Spleen (tissue), 7 donors: ENCODE measurements around the gene KIF5C.

ENCODE experiments used
- CTCF ChIP-seq, 11 experiments: fragments of 200-600 bp in 7 of 11; fragments of 450-650 bp in 4 of 11; sonication (generic) in 4 of 11; IDR thresholded peaks in 8 of 11; conservative IDR thresholded peaks in 3 of 11; 1 replicate in 7 of 11; 2 replicates in 4 of 11; pipeline versions ENCODE4 v1.4.0 to v1.8.0; 2016 to 2021; ENCODE audit warnings: antibody characterized with exemption in 11 of 11, inconsistent platforms in 4 of 11, mild to moderate bottlenecking in 1 of 11
- POLR2AphosphoS5 ChIP-seq, 3 donors: sonication (generic); formaldehyde crosslinking; IDR thresholded peaks; one replicate each; pipeline ENCODE4 v1.5.1; 2017; ENCODE audit warnings: antibody characterized with exemption in 3 of 3
- donor health status: DM: no; HTN: no; CAD: no; lungs with moderate emphysema.
- donor health status: DM: no; HTN: no; CAD: no.
- donor health status: DM: no; HTN: no; CAD: no.

- TF ChIP-seq CTCF (IDR thresholded peaks at IDR 0.05 in 8 of 11, conservative IDR thresholded peaks at IDR 0.05 in 3 of 11) (no peak), POLR2AphosphoS5 (IDR thresholded peaks at IDR 0.05) (no peak)
Measured at GRCh38 chr2:149070681-149071320, 195.8 kb downstream of the KIF5C start.
